Measurements from ENCODE around the gene YWHAB. TPM values are rescaled to one million over a fixed set of nuclear protein-coding genes. Genes with fewer than 3 reads are reported as not detected.
"Not testable (repeated sequence)": the region's sequence is repeated elsewhere in the genome, so short reads cannot be mapped to it uniquely, and the experiment has no call there.

Gene YWHAB
- total and polyA plus RNA-seq, 2 donors from 2014 or later, result 156 to 216 TPM

- intact Hi-C loops (cut with DNase I), result loop anchor here (5.0 kb wide), 1 partner anchor 110 kb away; no protein-coding TSS in a partner anchor
- H3K36me3 ChIP-seq (ENCODE audit: control insufficient read depth in 2 of 3, insufficient read depth in 3 of 3, low read length in 3 of 3), result no peaks in the 10 kb centered on the region
- no peaks in the 10 kb centered on the region for H3K27me3 ChIP-seq (ENCODE audit: control insufficient read depth, insufficient read depth, low read length)
- H3K9me3 ChIP-seq (ENCODE audit: control insufficient read depth in 2 of 3, insufficient read depth in 1 of 3, low read length in 3 of 3), result no peaks in the 10 kb centered on the region
- TF ChIP-seq, protein P1, sequence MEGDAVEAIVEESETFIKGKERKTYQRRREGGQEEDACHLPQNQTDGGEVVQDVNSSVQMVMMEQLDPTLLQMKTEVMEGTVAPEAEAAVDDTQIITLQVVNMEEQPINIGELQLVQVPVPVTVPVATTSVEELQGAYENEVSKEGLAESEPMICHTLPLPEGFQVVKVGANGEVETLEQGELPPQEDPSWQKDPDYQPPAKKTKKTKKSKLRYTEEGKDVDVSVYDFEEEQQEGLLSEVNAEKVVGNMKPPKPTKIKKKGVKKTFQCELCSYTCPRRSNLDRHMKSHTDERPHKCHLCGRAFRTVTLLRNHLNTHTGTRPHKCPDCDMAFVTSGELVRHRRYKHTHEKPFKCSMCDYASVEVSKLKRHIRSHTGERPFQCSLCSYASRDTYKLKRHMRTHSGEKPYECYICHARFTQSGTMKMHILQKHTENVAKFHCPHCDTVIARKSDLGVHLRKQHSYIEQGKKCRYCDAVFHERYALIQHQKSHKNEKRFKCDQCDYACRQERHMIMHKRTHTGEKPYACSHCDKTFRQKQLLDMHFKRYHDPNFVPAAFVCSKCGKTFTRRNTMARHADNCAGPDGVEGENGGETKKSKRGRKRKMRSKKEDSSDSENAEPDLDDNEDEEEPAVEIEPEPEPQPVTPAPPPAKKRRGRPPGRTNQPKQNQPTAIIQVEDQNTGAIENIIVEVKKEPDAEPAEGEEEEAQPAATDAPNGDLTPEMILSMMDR (IDR thresholded peaks at IDR 0.05; ENCODE audit: borderline replicate concordance, extremely low read depth, insufficient read depth), result no peak
- no peak overlapping the region for H3K9ac ChIP-seq (ENCODE audit: low read length in 3 of 3)
- DNase-seq, result no peak
- H3K4me1 ChIP-seq (ENCODE audit: control insufficient read depth in 2 of 3, insufficient read depth in 2 of 3, low read depth in 1 of 3, low read length in 3 of 3), result peaks cover 0 to 3% (median 0%) of the 10 kb centered on the region in 3 donors
- no peak overlapping the region for H3K27ac ChIP-seq (ENCODE audit: low read depth in 2 of 2, low read length in 2 of 2)
- FAIRE-seq, result no peak
- H3K4me3 ChIP-seq (ENCODE audit: low read length in 3 of 3), result no peak overlapping the region
These were observed 18.7 kb upstream of the YWHAB start for GRCh38 chr20:44866703-44867335.

GRCh38 chr20:44869471-44869870, 16.0 kb upstream of the YWHAB start:
- no peak overlapping the region for H3K4me3 ChIP-seq (ENCODE audit: low read length in 3 of 3)
- TF ChIP-seq, protein P1 (IDR thresholded peaks at IDR 0.05; ENCODE audit: borderline replicate concordance, extremely low read depth, insufficient read depth), result no peak
- no peak for FAIRE-seq
- H3K36me3 ChIP-seq (ENCODE audit: control insufficient read depth in 2 of 3, insufficient read depth in 3 of 3, low read length in 3 of 3), result no peaks in the 10 kb centered on the region
- no peaks in the 10 kb centered on the region for H3K9me3 ChIP-seq (ENCODE audit: control insufficient read depth in 2 of 3, insufficient read depth in 1 of 3, low read length in 3 of 3)
- intact Hi-C loops (cut with DNase I), result loop anchor here (5.0 kb wide), 1 partner anchor 112 kb away; no protein-coding TSS in a partner anchor
- no peak overlapping the region for H3K27ac ChIP-seq (ENCODE audit: low read depth in 2 of 2, low read length in 2 of 2)
- H3K9ac ChIP-seq (ENCODE audit: low read length in 3 of 3), result no peak overlapping the region
- peak in 1 of 5 donors; percentile 25 for DNase-seq
- no peaks in the 10 kb centered on the region for H3K27me3 ChIP-seq (ENCODE audit: control insufficient read depth, insufficient read depth, low read length)
- H3K4me1 ChIP-seq (ENCODE audit: control insufficient read depth in 2 of 3, insufficient read depth in 2 of 3, low read depth in 1 of 3, low read length in 3 of 3), result no peaks in the 10 kb centered on the region

- intact Hi-C loops (cut with DNase I); H3K27ac ChIP-seq (ENCODE audit: low read depth in 2 of 2, low read length in 2 of 2); DNase-seq; H3K9ac ChIP-seq (ENCODE audit: low read length in 3 of 3); FAIRE-seq; H3K36me3 ChIP-seq (ENCODE audit: control insufficient read depth in 2 of 3, insufficient read depth in 3 of 3, low read length in 3 of 3); H3K4me1 ChIP-seq (ENCODE audit: control insufficient read depth in 2 of 3, insufficient read depth in 2 of 3, low read depth in 1 of 3, low read length in 3 of 3); H3K9me3 ChIP-seq (ENCODE audit: control insufficient read depth in 2 of 3, insufficient read depth in 1 of 3, low read length in 3 of 3); H3K27me3 ChIP-seq (ENCODE audit: control insufficient read depth, insufficient read depth, low read length); H3K4me3 ChIP-seq (ENCODE audit: low read length in 3 of 3): not testable (repeated sequence)
These were observed 3.1 kb upstream of the YWHAB start for GRCh38 chr20:44882360-44882759.

- H3K9ac ChIP-seq (ENCODE audit: low read length in 3 of 3), result no peak overlapping the region
- DNase-seq (no peak), FAIRE-seq (no peak)
- H3K27me3 ChIP-seq (ENCODE audit: control insufficient read depth, insufficient read depth, low read length), result no peaks in the 10 kb centered on the region
- intact Hi-C loops (cut with DNase I), result no loop called here
- H3K27ac ChIP-seq (ENCODE audit: low read depth in 2 of 2, low read length in 2 of 2), result no peak overlapping the region
- H3K4me1 ChIP-seq (ENCODE audit: control insufficient read depth in 2 of 3, insufficient read depth in 2 of 3, low read depth in 1 of 3, low read length in 3 of 3), result peaks cover 0 to 10% (median 9%) of the 10 kb centered on the region in 3 donors
- no peaks in the 10 kb centered on the region for H3K36me3 ChIP-seq (ENCODE audit: control insufficient read depth in 2 of 3, insufficient read depth in 3 of 3, low read length in 3 of 3)
- H3K9me3 ChIP-seq (ENCODE audit: control insufficient read depth in 2 of 3, insufficient read depth in 1 of 3, low read length in 3 of 3), result no peaks in the 10 kb centered on the region
- TF ChIP-seq, protein P1 (IDR thresholded peaks at IDR 0.05; ENCODE audit: borderline replicate concordance, extremely low read depth, insufficient read depth), result no peak
- H3K4me3 ChIP-seq (ENCODE audit: low read length in 3 of 3), result no peak overlapping the region
These were observed 2.1 kb upstream of the YWHAB start for GRCh38 chr20:44883214-44883902.
